A673 (cell line): ENCODE measurements around the gene KCNMB1. TPM values are rescaled to one million over a fixed set of nuclear protein-coding genes. Genes with fewer than 3 reads are reported as not detected.

Experiments used
- BruUV-seq: library from RNA; stranded (reverse); fragments of 400-500 nt; replicated peaks from 2 replicates; lab custom pipeline; 2021; lab: Mats Ljungman, UMichigan
- CTCF ChIA-PET: fragments of 300-600 bp; sonication (Branson Sonifier 250); formaldehyde crosslinking; loops from one replicate; lab custom pipeline; 2022; ENCODE audit warnings: antibody characterized with exemption; lab: Charles Lee
- POLR2A ChIA-PET: fragments of 300-600 bp; sonication (Branson Sonifier 250); formaldehyde crosslinking; loops from one replicate; lab custom pipeline; 2022; ENCODE audit warnings: antibody characterized with exemption; ENCODE audit not compliant: low non-redundant PET; lab: Charles Lee
- DNase-seq: peaks from one replicate; pipeline ENCODE4 v3.0.0-alpha.2; 2015; ENCODE audit warnings: low spot score
- H3K27ac ChIP-seq: fragments of 200-600 bp; sonication (generic); 2 replicates; pipeline ENCODE4 v1.5.1; 2016; ENCODE audit warnings: mixed run types, low read depth, mild to moderate bottlenecking, mixed read lengths, antibody characterized with exemption, low read length; ENCODE audit not compliant: poor library complexity, severe bottlenecking
- H3K27me3 ChIP-seq: fragments of 200-600 bp; sonication (generic); replicated peaks from 2 replicates; pipeline ENCODE4 v1.6.1; 2017; ENCODE audit warnings: mixed run types, low read depth, mild to moderate bottlenecking, mixed read lengths, antibody characterized with exemption, low read length; ENCODE audit not compliant: insufficient read depth, poor library complexity
- H3K36me3 ChIP-seq: fragments of 200-600 bp; sonication (generic); 2 replicates; pipeline ENCODE4 v1.6.1; 2016; ENCODE audit warnings: mixed run types, mild to moderate bottlenecking, mixed read lengths, antibody characterized with exemption, low read length; ENCODE audit not compliant: insufficient read depth, poor library complexity, severe bottlenecking
- H3K4me1 ChIP-seq: fragments of 200-600 bp; sonication (generic); 2 replicates; pipeline ENCODE4 v1.6.1; 2017; ENCODE audit warnings: mixed run types, mild to moderate bottlenecking, mixed read lengths, antibody characterized with exemption, low read length; ENCODE audit not compliant: insufficient read depth, poor library complexity, severe bottlenecking
- H3K4me3 ChIP-seq: fragments of 200-600 bp; sonication (generic); 2 replicates; pipeline ENCODE4 v1.5.1; 2016; ENCODE audit warnings: low read depth, mixed run types, mild to moderate bottlenecking, mixed read lengths, low read length; ENCODE audit not compliant: poor library complexity, severe bottlenecking
- H3K9me3 ChIP-seq: fragments of 200-600 bp; sonication (generic); 2 replicates; pipeline ENCODE4 v1.6.1; 2016; ENCODE audit warnings: mixed run types, low read depth, mild to moderate bottlenecking, mixed read lengths, antibody characterized with exemption, low read length; ENCODE audit not compliant: poor library complexity, severe bottlenecking
- CTCF ChIP-seq: fragments of 300-800, 200-600 bp; sonication (generic); conservative IDR thresholded peaks from 2 replicates; pipeline ENCODE4 v1.5.1; 2017; ENCODE audit warnings: low read depth, mild to moderate bottlenecking, antibody characterized with exemption, low read length, moderate library complexity, mixed read lengths
- EZH2 ChIP-seq: fragments of 200-600 bp; sonication (generic); IDR thresholded peaks from 2 replicates; pipeline ENCODE4 v1.6.1; 2017; ENCODE audit warnings: borderline replicate concordance, low read depth, mild to moderate bottlenecking, mixed read lengths, antibody characterized with exemption, low read length; ENCODE audit not compliant: poor library complexity, severe bottlenecking
- intact Hi-C: fragments of 100-400 bp; cut with micrococcal nuclease; formaldehyde crosslinking; loops from one replicate; pipeline ENCODE4 v1.10.0; 2022; ENCODE audit not compliant: unreplicated experiment
- total RNA-seq: library from RNA; stranded (reverse); gene quantifications from 2 replicates; pipeline ENCODE4 v1.2.3, GENCODE V29; 2021

Gene KCNMB1
- total RNA-seq, 1 experiment from 2014 or later = not detected

GRCh38 chr5:170329524-170329923 lies 59.6 kb downstream of the KCNMB1 start:
- CTCF ChIA-PET = no interaction called here
- POLR2A ChIA-PET = interaction anchor here (0.6 kb wide), 1 partner anchor 63 kb away, joined by 4 read pairs; no protein-coding TSS in a partner anchor
- no TSS peak for BruUV-seq

GRCh38 chr5:170327829-170328228 lies 61.3 kb downstream of the KCNMB1 start:
- ChIA-PET POLR2A (no interaction called here), CTCF (no interaction called here)
- Histone ChIP-seq H3K27me3 (no peaks in the 10 kb centered on the region), H3K36me3 (no peaks in the 10 kb centered on the region), H3K4me3 (no peak overlapping the region), H3K4me1 (peaks cover 25% of the 10 kb centered on the region), H3K27ac (no peak overlapping the region), H3K9me3 (no peaks in the 10 kb centered on the region)
- TF ChIP-seq EZH2 (no peak), CTCF (no peak)
- intact Hi-C loops = no loop called here
- no peak for DNase-seq
- no TSS peak for BruUV-seq

More at GRCh38 chr5:170329524-170329923, 59.6 kb downstream of the KCNMB1 start:
- H3K4me3 ChIP-seq = no peak overlapping the region
- no peaks in the 10 kb centered on the region for H3K36me3 ChIP-seq
- no peak for DNase-seq
- TF ChIP-seq EZH2 (no peak), CTCF (no peak)
- no peak overlapping the region for H3K27ac ChIP-seq
- H3K9me3 ChIP-seq = no peaks in the 10 kb centered on the region
- peaks cover 42% of the 10 kb centered on the region for H3K4me1 ChIP-seq
- no peaks in the 10 kb centered on the region for H3K27me3 ChIP-seq
- intact Hi-C loops = no loop called here

GRCh38 chr5:170327168-170327567 lies 62.0 kb downstream of the KCNMB1 start:
- POLR2A ChIA-PET = no interaction called here
- no TSS peak for BruUV-seq
- no peaks in the 10 kb centered on the region for H3K9me3 ChIP-seq

More at GRCh38 chr5:170327168-170327567, 62.0 kb downstream of the KCNMB1 start:
- no peaks in the 10 kb centered on the region for H3K36me3 ChIP-seq
- H3K4me3 ChIP-seq = no peak overlapping the region
- no peak overlapping the region for H3K27ac ChIP-seq
- CTCF ChIA-PET = no interaction called here
- H3K27me3 ChIP-seq = no peaks in the 10 kb centered on the region
- no peak for DNase-seq
- intact Hi-C loops = no loop called here
- TF ChIP-seq EZH2 = no peak
- no peak for TF ChIP-seq CTCF
- H3K4me1 ChIP-seq = peaks cover 18% of the 10 kb centered on the region

Other genes starting within 250 kb of the KCNMB1 start
- gene C5orf58, start 156.4 kb downstream of the KCNMB1 start, total RNA-seq = not detected in 2 replicates
- gene LCP2, start 91.6 kb downstream of the KCNMB1 start, total RNA-seq = not detected in 2 replicates
- 3.6 and 3.7 TPM in 2 replicates for gene KCNIP1, start 114.7 kb upstream of the KCNMB1 start, total RNA-seq